HG02970 (cell line): ENCODE data around the gene GPR89A.
"Not testable (repeated sequence)": the region's sequence is repeated elsewhere in the genome, so short reads cannot be mapped to it uniquely, and the experiment has no call there.

Source experiments
- ATAC-seq: cut with Tn5 transposase; IDR thresholded peaks from one replicate; pipeline ENCODE4 v1.9.1; 2021; ENCODE audit warnings: mild to moderate bottlenecking, moderate library complexity, moderate number of reproducible peaks; ENCODE audit not compliant: unreplicated experiment, low FRiP score

The GPR89A gene

DNA sequence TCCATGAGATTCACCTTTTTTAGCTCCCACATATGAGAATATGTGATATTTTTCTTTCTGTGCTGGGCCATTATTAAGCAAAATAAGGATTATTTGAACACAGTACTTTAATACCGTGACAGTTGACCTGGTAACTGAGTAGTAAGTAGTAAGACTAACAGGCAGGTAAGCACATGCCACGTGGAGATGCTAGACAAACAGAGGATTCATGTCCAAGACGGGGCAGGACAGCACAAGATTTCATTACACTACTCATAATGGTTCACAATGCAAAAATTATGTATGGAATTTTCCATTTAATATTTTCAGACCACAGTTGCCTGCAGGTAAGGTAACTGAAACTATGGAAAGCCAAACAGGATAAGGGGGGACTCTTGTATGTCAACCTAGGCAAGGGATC is 77.1 kb downstream of the GPR89A start:
- not testable (repeated sequence) for ATAC-seq

DNA sequence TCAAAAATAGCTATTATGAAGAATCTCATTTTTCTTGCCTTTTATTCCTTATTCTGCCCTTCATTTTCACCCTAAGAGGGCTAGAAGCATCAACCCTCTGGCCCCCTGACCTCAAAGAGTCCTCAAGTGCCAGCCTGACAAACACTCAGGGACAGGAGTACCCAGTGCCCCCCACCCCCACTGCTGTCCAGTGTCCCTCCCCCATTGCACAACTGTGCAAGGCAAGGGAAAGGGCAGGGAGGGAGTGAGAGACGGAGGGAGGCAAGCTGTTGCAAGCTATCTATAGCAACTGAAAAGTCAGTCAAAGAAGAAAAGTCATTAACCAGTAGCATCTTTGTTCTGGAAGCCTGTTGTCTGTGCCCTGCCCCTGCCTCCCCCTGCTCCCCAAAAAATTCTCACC is 78.3 kb downstream of the GPR89A start:
- not testable (repeated sequence) for ATAC-seq

DNA sequence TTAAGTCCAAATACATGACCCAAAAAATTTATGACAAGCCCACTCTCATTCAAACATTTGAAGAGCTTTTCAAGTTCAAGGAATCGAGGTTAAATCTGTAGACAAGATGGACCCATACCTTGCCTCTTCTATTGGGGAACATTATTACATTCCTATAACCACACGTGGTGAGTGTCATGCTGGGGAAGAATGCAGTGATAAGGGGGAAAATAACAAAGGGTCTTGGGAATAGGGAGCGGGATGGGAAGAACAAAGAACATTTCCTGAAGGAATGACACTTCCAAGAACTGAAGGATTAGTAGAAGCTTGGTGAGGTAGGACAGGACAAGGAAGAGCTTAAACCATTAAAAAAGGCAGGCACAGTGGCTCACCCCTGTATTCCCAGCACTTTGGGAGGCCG is 80.5 kb downstream of the GPR89A start:
- ATAC-seq: no peak

DNA sequence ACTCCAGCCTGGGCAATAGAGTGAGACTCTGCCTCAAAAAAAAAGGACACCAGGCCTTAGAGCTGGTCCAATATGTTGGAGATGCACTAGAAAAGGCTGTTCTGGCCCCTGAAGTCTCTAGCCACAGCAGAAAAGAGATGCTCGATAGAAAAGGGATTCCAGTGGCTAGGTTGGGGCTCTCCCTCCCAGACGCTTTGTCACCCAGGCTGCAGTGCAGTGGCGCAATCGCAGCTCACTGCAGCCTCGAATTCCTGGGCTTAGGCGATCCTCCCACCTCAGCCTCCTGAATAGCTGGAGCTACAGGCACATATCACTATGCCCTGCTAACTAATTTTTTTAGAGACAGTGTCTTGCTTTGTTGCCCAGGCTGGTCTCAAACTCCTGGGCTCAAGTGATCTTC is 81.1 kb downstream of the GPR89A start:
- ATAC-seq: no peak

DNA sequence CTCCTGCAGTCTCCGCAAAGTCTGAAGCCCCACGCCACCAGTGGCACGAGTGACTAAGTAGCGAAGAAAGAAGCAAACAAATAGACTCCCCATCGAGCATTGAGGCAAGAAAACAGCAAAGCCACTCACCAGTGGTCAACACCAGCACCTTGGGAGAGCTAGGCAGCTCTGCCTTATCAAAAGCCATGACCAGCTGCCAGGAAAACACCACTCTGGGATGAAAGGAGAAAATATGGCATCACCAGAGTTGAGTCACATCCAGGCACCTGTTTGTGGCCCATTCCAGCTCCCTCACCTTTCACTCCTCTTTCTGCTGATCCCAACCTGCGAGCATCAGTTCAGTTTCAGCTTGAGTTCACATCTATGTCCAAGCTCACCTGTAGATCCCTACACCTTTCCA is 82.1 kb downstream of the GPR89A start:
- no peak for ATAC-seq

DNA sequence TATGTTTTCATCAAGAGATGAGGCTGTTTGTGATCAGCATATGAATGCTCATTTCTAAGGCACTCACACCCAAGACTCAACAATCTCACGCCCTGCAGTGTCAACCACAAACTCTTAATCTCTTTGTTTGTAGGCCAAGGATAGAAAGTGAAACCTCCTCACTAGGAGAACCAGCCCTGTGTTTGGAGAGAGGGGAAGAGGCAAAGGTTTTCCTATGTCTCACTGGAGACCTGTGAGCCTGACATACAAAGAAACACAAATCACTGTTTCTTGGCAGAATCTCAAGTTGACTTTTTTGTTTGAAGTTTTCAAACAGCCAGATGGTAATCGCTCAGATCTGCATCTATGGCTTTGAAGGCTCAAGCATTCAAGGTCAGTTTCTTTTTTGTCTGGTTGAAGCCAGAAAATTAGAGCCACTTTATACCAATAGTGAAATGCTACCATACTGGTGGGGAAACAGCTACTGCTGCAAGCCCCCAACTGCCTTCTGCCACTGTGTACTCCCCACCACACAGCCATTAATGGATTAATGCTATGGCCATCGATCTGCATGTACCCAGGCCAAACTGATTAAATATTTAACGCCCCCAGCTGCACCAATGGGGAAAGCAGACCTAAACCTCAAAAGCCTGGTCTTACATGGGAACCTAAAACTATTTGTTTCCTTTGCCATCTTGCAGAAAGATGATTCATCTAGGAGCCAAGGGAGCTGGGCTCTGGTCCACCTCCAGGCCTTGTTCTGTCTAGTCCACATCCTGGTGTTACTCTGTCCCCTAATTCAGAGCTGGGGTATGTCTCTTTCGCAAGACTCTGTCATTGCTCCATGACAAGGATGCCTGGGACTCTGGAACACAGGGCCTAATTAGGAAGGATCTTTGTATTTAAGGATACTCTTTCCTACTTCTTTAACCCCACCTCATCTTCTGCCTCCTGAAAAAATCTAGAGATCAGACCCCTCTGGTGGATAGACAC is 83.1 kb downstream of the GPR89A start:
- no peak for ATAC-seq

DNA sequence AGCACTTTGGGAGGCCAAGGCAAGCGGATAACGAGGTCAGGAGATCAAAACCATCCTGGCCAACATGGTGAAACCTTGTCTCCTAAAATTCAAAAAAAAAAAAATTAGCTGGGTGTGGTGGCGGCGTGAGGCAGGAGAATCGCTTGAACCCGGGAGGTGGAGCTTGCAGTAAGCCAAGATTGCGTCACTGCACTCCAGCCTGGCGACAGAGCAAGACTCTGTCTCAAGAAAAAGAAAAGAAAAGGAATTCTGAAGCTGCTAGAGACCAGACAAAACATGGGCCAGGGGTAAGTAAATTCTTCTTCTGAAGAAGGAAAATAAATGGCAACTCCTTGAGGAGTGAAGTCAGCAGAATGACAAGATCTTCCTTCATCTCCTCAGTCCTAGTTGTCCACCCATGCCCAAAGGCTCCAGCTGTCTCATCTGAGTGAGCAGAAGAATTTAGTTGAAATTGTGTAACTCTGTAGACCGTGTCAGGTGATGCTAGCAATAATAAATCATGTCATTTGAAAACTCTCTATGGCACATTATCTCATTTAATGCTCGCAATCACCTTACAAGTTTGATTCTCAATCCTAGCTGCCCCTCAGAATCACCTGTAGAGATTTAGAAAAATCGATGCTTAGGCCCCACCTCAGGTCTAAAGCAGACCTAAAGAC is 85.1 kb downstream of the GPR89A start:
- ATAC-seq: no peak

DNA sequence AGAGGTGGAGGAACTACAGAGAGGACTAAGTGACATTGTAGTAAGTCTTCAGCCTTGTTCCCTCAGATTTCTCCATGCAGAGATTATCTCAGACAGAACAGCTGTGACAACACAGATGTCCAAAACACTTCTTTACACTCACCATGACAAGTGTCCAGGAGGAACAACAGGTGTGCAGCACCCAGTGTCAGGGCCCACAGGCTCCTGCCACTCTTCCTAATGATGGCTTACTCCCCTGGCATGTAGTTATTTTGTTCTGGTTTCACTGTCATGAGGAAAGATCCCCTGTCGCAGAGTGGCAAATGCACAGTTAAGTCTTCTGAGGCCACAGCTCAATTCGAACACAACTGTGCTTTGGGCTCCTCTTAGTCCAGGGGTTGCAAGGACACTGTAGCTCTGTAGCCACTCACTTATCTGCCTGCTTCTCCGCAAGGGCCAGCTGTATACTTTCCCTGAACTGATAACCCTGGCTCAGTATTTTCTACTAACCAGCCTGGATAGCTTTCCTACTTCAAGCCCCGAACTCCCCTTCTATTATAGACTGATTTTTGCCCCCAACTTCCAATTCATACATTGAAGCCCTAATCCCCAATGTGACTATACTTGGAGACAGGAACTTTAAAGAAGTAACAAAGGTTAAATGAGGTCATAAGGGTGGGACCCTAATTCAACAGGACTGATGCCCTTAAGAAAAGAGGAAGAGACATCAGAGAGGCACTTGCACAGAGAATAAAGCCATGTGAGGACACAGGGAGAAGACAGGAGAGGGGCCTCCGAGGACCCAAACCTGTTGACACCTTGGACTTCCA is 88.2 kb downstream of the GPR89A start:
- no peak for ATAC-seq

DNA sequence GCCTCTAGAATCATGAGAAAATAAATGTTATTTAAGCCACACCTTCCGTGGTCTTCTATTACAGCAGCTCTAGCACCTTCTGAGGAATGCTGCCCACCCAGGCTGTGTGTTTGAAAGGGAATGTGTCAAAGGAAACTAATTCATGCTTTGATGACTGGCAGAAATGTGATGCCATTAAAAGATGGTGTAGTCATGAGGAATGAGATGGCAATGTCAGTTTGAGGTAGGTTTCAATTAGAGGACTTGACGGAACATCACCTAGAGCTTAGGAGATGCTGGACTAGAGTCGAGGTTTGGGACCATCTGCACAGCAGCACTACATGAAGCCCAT is 88.8 kb downstream of the GPR89A start:
- ATAC-seq: no peak

DNA sequence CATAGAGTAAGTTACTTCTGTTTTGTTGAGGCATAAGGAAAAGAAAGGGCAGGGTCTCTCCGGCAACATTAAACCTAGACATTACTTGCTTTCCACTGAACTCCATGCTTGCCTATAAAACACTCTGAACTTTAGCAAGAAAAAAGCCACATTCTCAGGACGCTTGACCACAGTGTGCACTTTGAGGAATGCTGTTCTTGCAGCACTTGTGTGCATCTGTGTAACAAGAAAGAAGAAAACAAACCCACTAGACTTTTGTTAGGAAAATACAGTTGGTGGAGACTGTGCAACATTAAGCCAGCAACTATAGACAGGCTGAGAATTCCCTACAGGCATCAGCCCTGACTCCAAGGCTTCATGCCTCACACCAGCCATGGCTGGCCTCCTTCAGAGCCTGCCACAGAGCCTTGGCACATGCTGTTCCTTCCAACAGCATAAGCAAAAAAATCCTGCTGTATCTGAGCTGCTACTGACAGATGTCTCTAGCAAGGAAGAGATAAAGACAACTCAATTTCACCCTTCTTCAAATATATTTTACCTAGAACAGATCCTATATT is 93.6 kb downstream of the GPR89A start:
- no peak for ATAC-seq

DNA sequence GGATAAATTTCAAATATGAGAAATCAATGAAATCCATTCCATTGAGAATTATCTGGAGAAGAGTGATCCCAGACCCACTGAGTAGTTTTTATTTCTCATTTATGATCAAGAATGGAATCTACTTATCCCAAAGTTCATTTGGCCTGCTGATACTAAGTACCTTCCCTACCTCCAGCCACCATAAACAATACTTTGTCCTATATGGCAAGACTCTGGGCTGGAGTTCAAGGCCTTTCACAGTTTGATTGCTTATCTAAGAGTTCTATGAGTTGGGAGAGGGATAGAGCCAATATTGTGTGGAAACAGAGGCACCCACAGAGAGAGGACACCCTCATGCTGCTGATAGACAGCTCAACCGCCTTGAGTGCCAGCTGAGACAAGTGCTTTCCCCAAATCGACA is 94.3 kb downstream of the GPR89A start:
- no peak for ATAC-seq

DNA sequence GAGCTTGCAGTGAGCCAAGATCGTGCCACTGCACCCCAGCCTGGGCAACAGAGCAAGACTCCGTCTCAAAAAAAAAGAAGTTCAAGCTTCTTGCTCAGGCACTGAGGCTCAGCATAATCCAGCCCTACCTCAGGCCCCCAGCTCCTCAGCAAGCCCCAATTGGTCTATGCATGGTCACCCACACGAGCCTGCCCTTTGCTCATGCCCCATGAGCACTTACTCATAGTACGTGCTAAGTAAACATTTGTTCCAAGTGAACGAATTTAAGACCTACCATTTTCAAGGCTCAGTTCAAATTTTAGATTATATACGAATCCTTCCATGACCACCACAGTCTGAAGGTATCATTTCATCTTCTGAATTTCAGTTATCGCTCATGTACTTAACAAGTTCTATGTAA is 95.0 kb downstream of the GPR89A start:
- ATAC-seq: no peak

DNA sequence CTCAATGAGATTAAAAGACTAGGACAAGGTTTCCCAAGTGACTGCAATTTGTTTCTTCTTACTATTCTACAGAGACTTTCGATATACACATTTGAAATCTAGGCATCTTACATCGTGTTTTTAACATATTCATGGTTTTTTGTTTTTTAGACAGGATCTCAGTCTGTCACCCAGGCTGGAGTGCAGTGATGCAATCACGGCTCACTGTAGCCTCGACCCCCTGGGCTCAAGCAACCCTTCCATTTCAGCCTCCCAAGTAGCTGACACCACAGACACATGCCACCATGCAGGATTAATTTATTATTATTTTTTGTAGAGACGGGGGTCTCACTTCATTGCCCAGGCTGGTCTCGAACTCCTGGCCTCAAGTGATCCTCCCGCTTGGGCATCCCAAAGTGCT is 97.8 kb downstream of the GPR89A start:
- no peak for ATAC-seq

DNA sequence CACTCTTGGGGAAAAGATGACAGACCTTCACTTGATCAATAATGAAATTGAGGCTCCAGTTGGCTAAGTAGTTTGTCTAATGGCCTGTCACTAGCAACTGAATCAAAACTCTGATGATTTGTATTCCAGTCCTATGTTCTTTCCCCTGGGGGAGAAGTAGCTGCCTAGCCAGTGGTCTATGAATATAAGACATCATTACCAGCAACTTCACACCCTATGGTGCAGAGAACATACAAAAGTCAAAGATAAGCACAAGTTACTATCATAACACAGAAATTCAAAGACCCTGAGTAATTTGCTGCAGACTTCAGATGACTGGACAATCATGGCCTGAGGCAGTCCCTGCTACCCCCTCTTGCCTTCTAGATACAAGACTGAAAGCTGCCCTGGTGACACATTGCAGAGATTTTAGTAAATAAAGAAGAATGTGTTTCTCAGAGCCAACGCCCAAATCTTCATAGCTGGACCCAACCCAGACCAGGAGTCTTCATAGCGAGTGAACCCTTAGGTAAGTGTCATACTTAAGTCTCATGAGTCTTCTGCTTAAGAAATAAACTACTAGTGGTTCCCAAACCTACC is 98.4 kb downstream of the GPR89A start:
- ATAC-seq: no peak

DNA sequence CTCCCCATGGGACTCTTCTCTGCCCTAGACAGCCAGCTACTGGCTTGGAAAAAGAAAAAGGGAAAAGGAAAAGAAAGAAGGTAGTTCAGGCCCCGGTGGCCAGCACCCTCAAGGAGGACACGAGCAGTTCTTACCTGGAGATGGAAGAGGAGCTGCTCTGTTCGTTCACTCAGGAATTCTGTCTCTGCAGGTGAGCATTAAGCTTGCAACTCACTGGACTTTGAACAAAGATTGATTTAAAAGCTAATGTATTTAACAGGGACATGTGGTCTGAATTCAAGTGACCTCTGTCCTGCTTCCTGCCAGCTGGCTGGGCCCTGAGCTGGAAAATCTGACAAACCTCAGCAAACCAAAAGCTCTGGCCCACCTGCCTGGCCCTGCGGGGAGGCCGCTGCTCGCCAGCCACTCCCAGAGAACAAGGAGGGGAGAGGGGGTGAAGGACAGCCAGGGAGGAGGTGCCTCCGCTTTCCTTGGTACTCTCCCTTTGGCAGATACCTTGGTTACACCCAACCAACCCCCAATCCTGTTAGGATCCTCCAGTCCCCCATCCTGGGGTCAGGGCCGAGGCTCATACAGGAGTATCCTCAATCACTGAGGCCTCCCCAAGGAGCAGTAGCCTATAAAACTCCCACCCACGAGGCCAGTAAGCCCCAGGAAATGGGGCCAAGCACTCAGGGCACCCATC is 99.5 kb downstream of the GPR89A start, which contains the start of gene PDZK1:
PDZK1 (minus strand) TSS at position 186 of the 685 bp plus-strand sequence. CDS start 19,347 bp downstream, outside the sequence.
- ATAC-seq: no peak

DNA sequence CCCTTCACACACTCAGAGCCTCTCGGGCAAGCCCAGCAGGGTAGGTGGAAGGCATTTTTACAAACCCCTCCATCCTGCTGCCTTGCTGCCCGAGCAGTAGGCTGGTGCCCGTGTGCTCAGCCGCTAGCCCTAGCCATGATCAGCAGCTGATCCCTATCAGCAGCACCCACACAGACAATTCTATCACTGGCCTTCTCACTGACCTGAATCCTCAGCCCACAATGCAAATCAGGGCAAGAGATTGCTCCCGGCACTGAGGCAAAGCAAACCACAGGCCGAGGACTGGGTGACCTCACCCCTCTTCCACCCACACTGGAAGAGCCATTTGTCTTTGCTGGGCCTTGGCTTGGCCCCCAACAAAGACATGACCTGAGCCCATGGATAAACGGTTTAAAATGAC is 100.3 kb downstream of the GPR89A start:
- no peak for ATAC-seq

DNA sequence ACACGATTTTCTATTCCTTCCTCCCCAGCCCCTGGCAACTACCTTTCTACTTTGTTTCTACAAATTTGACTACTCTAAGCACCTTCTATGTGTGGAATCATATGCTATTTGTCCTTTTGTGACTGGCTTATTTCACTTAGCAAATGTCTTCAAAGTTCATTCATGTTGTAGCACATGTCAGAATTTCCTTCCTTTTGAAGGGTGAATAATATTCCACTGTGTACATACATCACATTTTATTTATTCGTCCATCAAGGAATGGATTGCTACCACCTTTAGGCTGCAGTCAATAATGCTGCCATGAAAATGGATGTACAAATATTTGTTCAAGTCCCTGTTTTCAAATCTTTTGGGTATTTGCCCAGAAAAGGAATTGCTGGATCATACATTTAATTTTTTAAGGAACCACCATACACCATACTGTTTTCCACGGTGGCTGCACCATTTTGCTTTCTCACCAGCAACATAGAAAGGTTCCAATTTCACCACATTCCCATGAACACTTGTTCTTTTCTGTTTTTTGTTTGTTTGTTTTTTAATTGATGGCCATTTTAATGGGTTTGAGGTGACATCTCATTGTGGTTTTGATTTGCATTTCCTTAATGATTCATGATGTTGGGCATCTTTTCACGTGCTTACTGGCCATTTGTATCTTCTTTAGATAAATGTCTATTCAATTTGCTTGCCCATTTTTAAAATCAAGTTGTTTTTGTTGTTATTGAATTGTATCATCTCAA is 102.7 kb downstream of the GPR89A start:
- no peak for ATAC-seq

DNA sequence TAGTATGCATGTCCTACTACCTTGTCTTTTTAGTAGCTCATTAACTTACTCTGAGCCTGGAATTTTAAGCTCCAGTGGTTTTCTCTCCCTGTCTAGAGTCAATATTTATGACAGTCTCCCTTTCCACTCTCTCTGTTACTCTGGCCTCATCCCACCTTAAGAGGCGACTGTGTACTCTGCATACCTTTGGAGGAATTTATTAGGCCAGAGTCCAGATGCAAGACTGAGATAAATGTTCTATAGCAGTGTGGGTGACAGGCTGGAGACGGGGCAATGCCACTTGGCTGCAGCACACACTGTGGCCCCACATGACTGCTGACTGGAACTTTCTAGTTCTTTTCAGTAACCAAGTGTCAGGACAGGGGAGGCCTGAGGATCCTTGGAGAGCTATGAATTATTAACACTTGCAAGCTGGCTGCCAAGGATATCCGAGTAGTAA is 103.4 kb downstream of the GPR89A start:
- ATAC-seq: no peak

DNA sequence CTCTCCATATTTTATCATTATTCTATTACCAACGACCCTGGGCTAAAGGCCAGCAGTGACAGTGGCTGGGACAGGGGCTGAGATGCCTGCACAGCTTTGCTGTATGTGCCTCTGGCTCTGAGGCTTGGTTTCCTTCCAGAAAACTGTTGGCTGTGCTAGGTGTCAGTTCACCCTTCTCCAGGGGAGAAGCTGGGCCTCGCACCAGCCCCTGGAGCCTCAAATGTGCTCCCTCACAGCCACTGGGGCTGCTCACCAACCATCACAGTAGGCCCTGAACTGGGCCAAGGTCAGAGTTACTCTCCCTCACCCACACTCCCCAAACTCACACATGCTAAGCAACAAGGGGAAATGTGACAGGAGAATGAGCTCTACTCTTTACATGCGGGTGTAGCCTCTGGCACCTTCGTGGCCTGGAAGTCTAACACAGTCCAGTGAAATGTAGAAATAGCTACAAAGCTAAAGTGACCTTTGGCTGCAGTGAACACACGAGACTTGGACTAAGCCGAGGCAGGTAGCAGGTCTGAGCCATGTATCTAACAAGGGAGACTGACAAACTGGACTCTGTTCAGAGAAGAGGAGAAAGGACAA is 106.8 kb downstream of the GPR89A start:
- ATAC-seq: no peak
